Measurements from ENCODE around the gene GPR21.

GPR21 gene

GRCh38 chr9:123080444-123080843, 47.0 kb downstream of the GPR21 start:
- H4K20me1 ChIP-seq (ENCODE audit: insufficient read depth, low read length, poor library complexity, severe bottlenecking): no peaks in the 10 kb centered on the region
- no peak overlapping the region for H3K4me3 ChIP-seq (ENCODE audit: low read length, poor library complexity, severe bottlenecking)
- no peak overlapping the region for H2AFZ ChIP-seq (ENCODE audit: low read length)
- H3K9ac ChIP-seq (ENCODE audit: low read depth, low read length, poor library complexity, severe bottlenecking): no peak overlapping the region
- no peaks in the 10 kb centered on the region for H3K9me3 ChIP-seq (ENCODE audit: insufficient read depth, low read depth, low read length)
- no peaks in the 10 kb centered on the region for H3K27me3 ChIP-seq (ENCODE audit: insufficient read depth, low read length, poor library complexity, severe bottlenecking)
- no peaks in the 10 kb centered on the region for H3K4me1 ChIP-seq (ENCODE audit: insufficient read depth, low read length, poor library complexity, severe bottlenecking)
- TF ChIP-seq EZH2phosphoT487 (IDR thresholded peaks at IDR 0.05; ENCODE audit: borderline replicate concordance) (no peak), CTCF (conservative IDR thresholded peaks at IDR 0.05; ENCODE audit: low read length) (no peak)
- H3K36me3 ChIP-seq (ENCODE audit: insufficient read depth, low read length): peaks cover 27% of the 10 kb centered on the region; the same call in 1 of the 2 replicates
- no peaks in the 10 kb centered on the region for H3K79me2 ChIP-seq (ENCODE audit: insufficient read depth, low read length)
- no peaks in the 10 kb centered on the region for H3K9me2 ChIP-seq (replicated peaks; ENCODE audit: low read depth, low read length)
- no peaks in the 10 kb centered on the region for H3F3A ChIP-seq (ENCODE audit: low read depth)
- H3K4me2 ChIP-seq (ENCODE audit: low read depth, low read length, poor library complexity, severe bottlenecking): no peak overlapping the region

DNA sequence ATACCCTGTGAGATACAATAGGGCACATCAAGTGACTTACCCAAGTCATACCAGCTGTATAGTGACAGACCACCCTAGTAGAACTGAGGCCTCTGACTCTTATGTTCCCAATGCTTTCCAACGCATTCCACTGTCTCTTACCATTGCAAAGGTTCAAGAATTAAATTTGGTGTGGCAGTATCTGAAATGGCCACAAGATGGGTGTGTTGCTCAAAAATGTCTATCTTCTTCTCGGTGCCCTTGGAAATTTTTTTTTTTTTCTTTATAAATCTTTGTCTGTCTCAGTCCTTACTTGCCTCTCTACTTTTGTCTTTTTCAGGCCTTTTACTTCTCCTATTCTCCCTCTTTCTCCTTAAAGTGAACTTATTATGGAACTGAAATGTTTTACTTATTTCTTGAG, 48.4 kb downstream of the GPR21 start:
- H3K4me3 ChIP-seq (ENCODE audit: low read length, poor library complexity, severe bottlenecking): no peak overlapping the region
- H3K4me1 ChIP-seq (ENCODE audit: insufficient read depth, low read length, poor library complexity, severe bottlenecking): no peaks in the 10 kb centered on the region
- no peak overlapping the region for H3K9ac ChIP-seq (ENCODE audit: low read depth, low read length, poor library complexity, severe bottlenecking)
- H3K27me3 ChIP-seq (ENCODE audit: insufficient read depth, low read length, poor library complexity, severe bottlenecking): no peaks in the 10 kb centered on the region
- no peak overlapping the region for H3K4me2 ChIP-seq (ENCODE audit: low read depth, low read length, poor library complexity, severe bottlenecking)
- H4K20me1 ChIP-seq (ENCODE audit: insufficient read depth, low read length, poor library complexity, severe bottlenecking): no peaks in the 10 kb centered on the region
- no peaks in the 10 kb centered on the region for H3K9me3 ChIP-seq (ENCODE audit: insufficient read depth, low read depth, low read length)
- TF ChIP-seq CTCF (conservative IDR thresholded peaks at IDR 0.05; ENCODE audit: low read length) (peak; percentile 75), EZH2phosphoT487 (IDR thresholded peaks at IDR 0.05; ENCODE audit: borderline replicate concordance) (no peak)
- H2AFZ ChIP-seq (ENCODE audit: low read length): no peak overlapping the region
- no peaks in the 10 kb centered on the region for H3F3A ChIP-seq (ENCODE audit: low read depth)
- H3K79me2 ChIP-seq (ENCODE audit: insufficient read depth, low read length): no peaks in the 10 kb centered on the region
- H3K36me3 ChIP-seq (ENCODE audit: insufficient read depth, low read length): peaks cover 21% of the 10 kb centered on the region; the same call in 1 of the 2 replicates
- no peaks in the 10 kb centered on the region for H3K9me2 ChIP-seq (replicated peaks; ENCODE audit: low read depth, low read length)

DNA sequence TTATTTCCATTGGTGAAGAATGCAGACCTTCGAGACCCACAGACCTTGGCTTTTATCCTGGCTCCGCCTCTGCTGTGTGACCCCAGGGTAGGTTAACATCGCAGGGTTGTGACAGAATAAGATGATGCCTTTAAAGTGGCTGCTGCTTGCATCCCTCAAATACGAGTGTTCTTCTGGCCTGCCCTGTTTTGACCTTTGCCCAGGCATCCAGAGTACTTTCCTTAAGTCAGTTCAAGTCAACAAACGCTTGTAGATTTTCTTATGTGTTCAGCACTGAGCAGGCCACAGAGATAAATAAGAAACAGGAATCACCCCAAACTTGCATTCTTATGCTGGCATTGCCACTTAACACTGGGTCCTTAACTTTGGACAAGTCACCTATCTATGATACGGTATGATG, 50.2 kb downstream of the GPR21 start:
- H3F3A ChIP-seq (ENCODE audit: low read depth): no peaks in the 10 kb centered on the region
- TF ChIP-seq EZH2phosphoT487 (IDR thresholded peaks at IDR 0.05; ENCODE audit: borderline replicate concordance): no peak
- TF ChIP-seq CTCF (conservative IDR thresholded peaks at IDR 0.05; ENCODE audit: low read length): no peak
- no peaks in the 10 kb centered on the region for H3K9me2 ChIP-seq (replicated peaks; ENCODE audit: low read depth, low read length)
- no peak overlapping the region for H3K4me3 ChIP-seq (ENCODE audit: low read length, poor library complexity, severe bottlenecking)
- H3K36me3 ChIP-seq (ENCODE audit: insufficient read depth, low read length): peaks cover 17% of the 10 kb centered on the region; the same call in 1 of the 2 replicates
- H2AFZ ChIP-seq (ENCODE audit: low read length): no peak overlapping the region
- no peak overlapping the region for H3K4me2 ChIP-seq (ENCODE audit: low read depth, low read length, poor library complexity, severe bottlenecking)
- no peaks in the 10 kb centered on the region for H3K9me3 ChIP-seq (ENCODE audit: insufficient read depth, low read depth, low read length)
- no peaks in the 10 kb centered on the region for H3K27me3 ChIP-seq (ENCODE audit: insufficient read depth, low read length, poor library complexity, severe bottlenecking)
- no peaks in the 10 kb centered on the region for H3K79me2 ChIP-seq (ENCODE audit: insufficient read depth, low read length)
- H4K20me1 ChIP-seq (ENCODE audit: insufficient read depth, low read length, poor library complexity, severe bottlenecking): no peaks in the 10 kb centered on the region
- H3K9ac ChIP-seq (ENCODE audit: low read depth, low read length, poor library complexity, severe bottlenecking): no peak overlapping the region
- H3K4me1 ChIP-seq (ENCODE audit: insufficient read depth, low read length, poor library complexity, severe bottlenecking): no peaks in the 10 kb centered on the region

Measured in Loucy (cell line).